KOPT-K1 (cell line): Measurements from ENCODE around the gene USH1G.

Experiments
- H3K27ac ChIP-seq: fragments of 200-600 bp; sonication (generic); 2 replicates; pipeline ENCODE4 v1.5.1; 2016; ENCODE audit warnings: antibody characterized with exemption, mild to moderate bottlenecking, low read depth, low read length; ENCODE audit not compliant: poor library complexity, severe bottlenecking
- H3K36me3 ChIP-seq: fragments of 200-600 bp; sonication (generic); 2 replicates; pipeline ENCODE4 v1.5.1; 2017; ENCODE audit warnings: antibody characterized with exemption, mild to moderate bottlenecking, low read length, moderate library complexity; ENCODE audit not compliant: insufficient read depth
- H3K9me3 ChIP-seq: fragments of 200-600 bp; sonication (generic); 2 replicates; pipeline ENCODE4 v1.5.1; 2017; ENCODE audit warnings: antibody characterized with exemption, low read length, mild to moderate bottlenecking; ENCODE audit not compliant: insufficient read depth, poor library complexity, severe bottlenecking

USH1G gene

DNA sequence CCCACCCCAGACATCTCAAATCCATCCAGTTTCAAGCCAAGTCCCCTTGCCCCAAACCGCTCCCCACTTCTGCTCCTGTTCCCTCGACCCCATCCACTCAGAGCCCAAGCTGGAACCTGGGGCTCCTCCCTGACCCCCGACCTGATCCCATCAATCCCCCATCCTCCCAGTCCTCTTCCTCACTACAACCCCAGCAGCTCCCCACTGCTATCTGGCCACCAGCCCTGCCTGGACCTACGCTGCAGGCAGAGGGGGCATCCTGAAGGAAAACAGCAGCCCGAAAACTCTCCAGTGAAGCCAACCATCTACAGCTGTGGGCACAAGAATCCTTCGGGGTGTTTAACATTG is 54.2 kb downstream of the USH1G start:
- H3K9me3 ChIP-seq, result no peaks in the 10 kb centered on the region
- no peak overlapping the region for H3K27ac ChIP-seq
- H3K36me3 ChIP-seq, result peaks cover 6% of the 10 kb centered on the region; the same call in 1 of the 2 replicates

DNA sequence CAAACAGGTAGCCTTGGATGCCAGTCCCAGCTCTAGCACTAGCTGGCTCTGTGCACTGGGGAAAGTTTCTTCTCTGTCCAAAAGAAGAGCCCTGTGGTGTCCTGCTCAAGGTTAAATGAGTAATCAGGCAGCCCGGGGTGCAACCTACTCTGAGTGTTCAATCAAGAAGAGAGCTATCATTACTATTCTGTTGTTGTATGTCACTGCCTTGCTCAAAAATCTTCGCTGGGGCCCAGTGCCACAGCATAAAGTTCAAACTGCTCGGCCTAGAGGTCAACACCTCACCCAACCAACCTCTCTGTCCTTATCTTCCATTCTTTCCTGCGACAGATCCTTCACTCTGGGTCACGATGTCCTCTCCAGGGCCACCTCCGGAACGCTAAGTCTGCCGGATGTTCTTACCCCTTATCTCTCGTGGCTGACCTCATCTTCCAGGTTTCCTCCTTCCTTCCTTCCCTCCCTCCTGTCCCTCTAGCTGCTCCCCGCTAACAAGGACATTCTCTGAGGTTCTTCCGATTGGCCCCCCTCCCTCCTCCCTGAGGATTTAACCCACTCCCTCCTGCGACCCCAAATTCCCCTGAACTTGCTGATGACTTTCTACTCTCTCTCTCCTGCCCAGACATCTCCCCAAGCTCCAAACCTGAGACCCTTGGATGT is 54.7 kb downstream of the USH1G start:
- Histone ChIP-seq H3K9me3 (no peaks in the 10 kb centered on the region), H3K36me3 (peaks cover 10% of the 10 kb centered on the region; the same call in 1 of the 2 replicates)

DNA sequence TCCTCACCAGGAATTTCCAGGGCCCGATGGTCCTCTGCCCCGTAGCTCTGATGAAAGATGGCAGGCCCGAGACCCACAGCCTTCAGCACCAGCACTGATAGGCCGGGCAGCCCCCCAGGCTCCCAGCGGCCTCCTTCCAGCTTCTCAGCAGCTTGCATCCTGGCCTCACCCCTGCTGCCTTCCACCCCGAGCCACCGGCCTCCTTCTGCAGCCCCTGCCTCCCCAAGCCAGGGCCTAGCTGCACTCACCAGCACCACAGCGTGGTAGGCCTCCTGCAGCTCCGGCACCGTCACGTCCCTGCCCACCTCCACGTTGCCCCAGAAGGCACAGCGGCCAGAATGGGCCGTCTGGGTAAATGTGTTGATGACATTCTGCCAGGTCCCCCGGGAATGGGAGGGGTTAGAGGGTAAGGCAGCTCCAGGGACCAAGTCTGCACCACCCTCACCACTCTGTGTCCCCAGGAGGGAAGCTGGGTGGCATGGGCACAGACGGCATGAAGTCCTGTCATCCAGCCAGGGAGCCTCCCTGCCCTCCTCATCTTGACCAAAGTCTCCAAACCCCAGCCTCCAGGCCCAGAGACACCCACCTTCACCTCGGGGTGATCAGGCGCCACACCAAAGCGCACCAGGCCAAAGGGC is 56.7 kb downstream of the USH1G start:
- H3K9me3 ChIP-seq, result no peaks in the 10 kb centered on the region
- H3K36me3 ChIP-seq, result peaks cover 10% of the 10 kb centered on the region; the same call in 1 of the 2 replicates
- H3K27ac ChIP-seq, result no peak overlapping the region

More for the DNA sequence above, 54.7 kb downstream of the USH1G start:
- H3K27ac ChIP-seq, result no peak overlapping the region
